Stomach (tissue), 9 donors: ENCODE measurements around the gene ACAD8. TPM values are rescaled to one million over a fixed set of nuclear protein-coding genes. Genes with fewer than 3 reads are reported as not detected.
A peak's percentile ranks its signal among the peaks of the same experiment; 100 is the strongest.

Experiments used
- DNase-seq, 2 donors: peaks; one replicate each; pipeline versions ENCODE4 v3.0.0 to v3.0.0-alpha.2; 2013 to 2019
- H3K27ac ChIP-seq, 5 donors: fragments of 200-600 bp in 4 of 5; sonication (generic) in 4 of 5; one replicate each; pipeline ENCODE4 v1.5.1; 2013 to 2019; ENCODE audit warnings: mild to moderate bottlenecking in 1 of 5, moderate library complexity in 1 of 5
- H3K27me3 ChIP-seq, 3 donors: fragments of 200-600 bp; sonication (generic); one replicate each; pipeline ENCODE4 v1.5.1; 2017 to 2019; ENCODE audit warnings: mixed run types in 1 of 3
- H3K36me3 ChIP-seq, 4 donors: fragments of 200-600 bp; sonication (generic); 1 replicate in 3 of 4; 2 replicates in 1 of 4; pipeline ENCODE4 v1.5.1; 2016 to 2019
- H3K4me1 ChIP-seq, 4 donors: fragments of 200-600 bp; sonication (generic); one replicate each; pipeline ENCODE4 v1.5.1; 2016 to 2019
- H3K4me3 ChIP-seq, 4 donors: fragments of 200-600 bp; sonication (generic) in 3 of 4; one replicate each; pipeline ENCODE4 v1.5.1; 2016 to 2019; ENCODE audit warnings: mild to moderate bottlenecking in 1 of 4
- H3K9me3 ChIP-seq, 4 donors: fragments of 200-600 bp; sonication (generic); one replicate each; pipeline ENCODE4 v1.5.1; 2016 to 2019
- EP300 ChIP-seq: sonication (generic); formaldehyde crosslinking; IDR thresholded peaks from one replicate; pipeline ENCODE4 v1.6.1; 2017; ENCODE audit warnings: antibody characterized with exemption
- POLR2A ChIP-seq, 4 donors: fragments of 450-650 bp; IDR thresholded peaks; one replicate each; pipeline ENCODE4 v1.6.1; 2016; ENCODE audit warnings: antibody characterized with exemption in 4 of 4, control low read depth in 2 of 4, mild to moderate bottlenecking in 1 of 4, moderate library complexity in 1 of 4
- POLR2AphosphoS5 ChIP-seq, 3 donors: sonication (generic); formaldehyde crosslinking; IDR thresholded peaks; one replicate each; pipeline ENCODE4 v1.6.1; 2016; ENCODE audit warnings: antibody characterized with exemption in 3 of 3
- WGBS, 5 donors: extraction: QIAGEN DNeasy Blood & Tissue Kit in 3 of 5; methylation state at CpG; one replicate each; pipeline versions ENCODE4 v1.1.5 to v1.1.7; 2013 to 2018; 5-methylcytosine and 5-hydroxymethylcytosine counted together
- intact Hi-C: fragments of 100-400 bp; cut with DNase I; formaldehyde crosslinking; loops from one replicate; pipeline ENCODE4 v1.15.1; 2023; ENCODE audit warnings: low total_unique reads
- polyA plus RNA-seq, 3 donors: library from polyadenylated mRNA; stranded (reverse); fragments of 200-250 nt; gene quantifications; one replicate each; pipeline ENCODE4 v1.2.3, GENCODE V29; 2013
- total RNA-seq, 5 donors: library from RNA; depleted of rRNA; stranded (reverse); fragments of >200 nt; gene quantifications; one replicate each; pipeline versions ENCODE4 v1.1.0 to v1.2.3, GENCODE V29; 2014 to 2016
- TF ChIP-seq, protein P1 (sequence below), 7 experiments: fragments of 450-650 bp in 4 of 7; fragments of 200-600 bp in 3 of 7; sonication (generic) in 3 of 7; IDR thresholded peaks; one replicate each; pipeline ENCODE4 v1.5.1; 2016 to 2019; ENCODE audit warnings: antibody characterized with exemption in 7 of 7, control low read depth in 2 of 7, mild to moderate bottlenecking in 1 of 7
- donor health status: healthy with polysubstance abuse.
- donor health status: Bipolar disorder and iron deficiency.
- donor health status: healthy.

The ACAD8 gene
- total and polyA plus RNA-seq, 8 donors = 15.1 to 44.6 (median 26.5) TPM

DNA sequence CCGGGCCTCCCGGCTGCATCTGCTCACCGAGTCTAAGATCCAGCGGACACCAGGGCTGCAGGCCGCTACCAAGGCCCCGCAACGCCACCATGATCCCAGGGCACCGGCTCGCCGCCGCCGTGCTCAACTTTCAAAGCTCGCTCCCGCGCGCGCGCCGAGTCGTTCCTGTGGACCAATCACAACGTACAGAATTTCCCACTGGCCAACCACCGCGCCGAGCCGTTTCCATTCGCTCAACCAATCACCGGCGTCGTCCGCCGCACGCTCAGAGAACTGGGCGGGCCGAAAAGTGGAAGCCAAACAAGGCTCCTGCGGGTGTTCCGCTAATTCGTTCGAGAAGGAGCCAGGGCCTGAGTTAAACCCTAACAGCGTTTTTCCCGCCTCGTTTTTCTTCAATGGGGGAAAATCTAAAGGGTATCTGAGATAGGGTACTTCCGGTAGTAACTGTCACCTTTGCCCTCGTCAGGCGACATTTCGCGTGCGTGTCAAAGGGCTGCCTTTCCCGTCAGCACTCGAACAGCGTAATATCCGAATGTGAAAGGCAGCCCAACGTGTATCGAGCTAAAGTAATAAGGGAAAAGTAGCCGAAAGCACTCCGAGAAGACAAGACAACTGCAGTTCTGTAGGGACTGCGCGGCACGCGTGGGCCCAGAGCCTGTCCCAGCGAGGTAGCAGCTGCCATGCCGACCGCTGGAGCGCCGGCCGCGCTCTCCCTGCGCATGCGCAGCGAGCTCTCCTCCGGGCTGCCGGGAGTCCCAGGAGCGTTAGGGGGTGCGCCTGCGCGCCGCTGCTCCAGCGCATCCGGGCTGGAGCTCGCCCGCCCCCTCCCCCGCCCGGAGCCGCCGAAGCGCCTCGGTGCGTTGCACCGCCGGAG, 29.3 kb upstream of the ACAD8 start, which contains the start of the genes NCAPD3 and VPS26B:
TSS of gene NCAPD3 (minus strand) at position 132 of the 874 bp plus-strand sequence. CDS start at position 91, 41 bp downstream.
TSS of gene VPS26B (plus strand) at position 836 of the 874 bp plus-strand sequence. CDS start 452 bp downstream, outside the sequence.
- H3K4me1 ChIP-seq = peaks cover 20 to 48% (median 38%) of the 10 kb centered on the region in 4 donors
- peak within 1 kb of the TSS; percentile 88 to 95 (median 95) for H3K27ac ChIP-seq
- WGBS, 5 donors = 0 to 1% (median 0%) methylated on average over 30 to 89 of the region's 89 CpGs
- H3K4me3 ChIP-seq = peak within 1 kb of the TSS; percentile 92 to 96 (median 94)
- TF ChIP-seq, protein P1, sequence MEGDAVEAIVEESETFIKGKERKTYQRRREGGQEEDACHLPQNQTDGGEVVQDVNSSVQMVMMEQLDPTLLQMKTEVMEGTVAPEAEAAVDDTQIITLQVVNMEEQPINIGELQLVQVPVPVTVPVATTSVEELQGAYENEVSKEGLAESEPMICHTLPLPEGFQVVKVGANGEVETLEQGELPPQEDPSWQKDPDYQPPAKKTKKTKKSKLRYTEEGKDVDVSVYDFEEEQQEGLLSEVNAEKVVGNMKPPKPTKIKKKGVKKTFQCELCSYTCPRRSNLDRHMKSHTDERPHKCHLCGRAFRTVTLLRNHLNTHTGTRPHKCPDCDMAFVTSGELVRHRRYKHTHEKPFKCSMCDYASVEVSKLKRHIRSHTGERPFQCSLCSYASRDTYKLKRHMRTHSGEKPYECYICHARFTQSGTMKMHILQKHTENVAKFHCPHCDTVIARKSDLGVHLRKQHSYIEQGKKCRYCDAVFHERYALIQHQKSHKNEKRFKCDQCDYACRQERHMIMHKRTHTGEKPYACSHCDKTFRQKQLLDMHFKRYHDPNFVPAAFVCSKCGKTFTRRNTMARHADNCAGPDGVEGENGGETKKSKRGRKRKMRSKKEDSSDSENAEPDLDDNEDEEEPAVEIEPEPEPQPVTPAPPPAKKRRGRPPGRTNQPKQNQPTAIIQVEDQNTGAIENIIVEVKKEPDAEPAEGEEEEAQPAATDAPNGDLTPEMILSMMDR (IDR thresholded peaks at IDR 0.05) = peak in 1 of 7 experiments; percentile 14
- no peak for TF ChIP-seq EP300
- peak; percentile 95 to 99 (median 97) for TF ChIP-seq POLR2AphosphoS5 (IDR thresholded peaks at IDR 0.05)
- peak in 2 of 4 donors; percentile 92 to 95 for TF ChIP-seq POLR2A (IDR thresholded peaks at IDR 0.05)
- H3K36me3 ChIP-seq = peaks cover 2 to 14% (median 12%) of the 10 kb centered on the region in 4 donors
- no peaks in the 10 kb centered on the region for H3K9me3 ChIP-seq
- no peaks in the 10 kb centered on the region for H3K27me3 ChIP-seq
- peak; percentile 98 to 99 for DNase-seq
- intact Hi-C loops = no loop called here

GRCh38 chr11:134224710-134225664, 28.4 kb upstream of the ACAD8 start:
- H3K27me3 ChIP-seq = no peaks in the 10 kb centered on the region
- TF ChIP-seq POLR2A (IDR thresholded peaks at IDR 0.05) (no peak), EP300 (no peak), POLR2AphosphoS5 (IDR thresholded peaks at IDR 0.05) (no peak)
- TF ChIP-seq, protein P1 (IDR thresholded peaks at IDR 0.05) = no peak
- WGBS, 5 donors = 0 to 1% (median 1%) methylated on average over 32 to 93 of the region's 93 CpGs
- intact Hi-C loops = no loop called here
- peaks cover 0 to 4% (median 3%) of the 10 kb centered on the region in 4 donors for H3K36me3 ChIP-seq
- H3K9me3 ChIP-seq = no peaks in the 10 kb centered on the region
- peak overlapping the region; percentile 88 to 95 (median 95) for H3K27ac ChIP-seq
- H3K4me1 ChIP-seq = peaks cover 20 to 57% (median 38%) of the 10 kb centered on the region in 4 donors
- H3K4me3 ChIP-seq = peak overlapping the region; percentile 92 to 96 (median 94)
- DNase-seq = peak; percentile 43 to 68

- 77 to 92% (median 87%) methylated on average over 5 of the region's 5 CpGs for WGBS, 5 donors
- Histone ChIP-seq H3K27me3 (no peaks in the 10 kb centered on the region), H3K9me3 (no peaks in the 10 kb centered on the region), H3K4me3 (peak overlapping the region in 1 of 4 donors; percentile 94), H3K4me1 (peaks cover 20 to 76% (median 41%) of the 10 kb centered on the region in 4 donors), H3K27ac (no peak overlapping the region), H3K36me3 (peaks cover 0 to 6% (median 2%) of the 10 kb centered on the region in 4 donors)
- no peak for TF ChIP-seq EP300
- TF ChIP-seq POLR2AphosphoS5 (IDR thresholded peaks at IDR 0.05) = no peak
- no peak for TF ChIP-seq POLR2A (IDR thresholded peaks at IDR 0.05)
- TF ChIP-seq, protein P1 (IDR thresholded peaks at IDR 0.05) = no peak
- intact Hi-C loops = no loop called here
- no peak for DNase-seq
Observed at GRCh38 chr11:134226806-134227325, 26.5 kb upstream of the ACAD8 start.
